GM23338 (cell line): Measurements from ENCODE around the gene AQP9. TPM values are rescaled to one million over a fixed set of nuclear protein-coding genes. Genes with fewer than 3 reads are reported as not detected.

ENCODE experiments used
- ATAC-seq: fragments of 200-7000 bp; cut with Tn5 transposase; 3 replicates; pipeline ENCODE4 v1.9.1; 2020
- DNase-seq: peaks from one replicate; pipeline ENCODE4 v3.0.0-alpha.2; 2015; ENCODE audit warnings: low spot score
- H2AFZ ChIP-seq: fragments of 200-600 bp; sonication (generic); 2 replicates; pipeline ENCODE4 v1.8.0; 2016; ENCODE audit warnings: antibody characterized with exemption, mild to moderate bottlenecking, moderate library complexity
- H3F3A ChIP-seq: fragments of 200-600 bp; sonication (generic); replicated peaks from 2 replicates; pipeline ENCODE4 v1.8.0; 2017; ENCODE audit warnings: antibody characterized with exemption, mixed run types, low read depth
- H3K27ac ChIP-seq: fragments of 200-600 bp; sonication (generic); 2 replicates; pipeline ENCODE4 v1.6.1; 2016; ENCODE audit warnings: low read depth
- H3K27me3 ChIP-seq: fragments of 200-600 bp; sonication (generic); 2 replicates; pipeline ENCODE4 v1.8.0; 2016; ENCODE audit warnings: mild to moderate bottlenecking, mixed run types, moderate library complexity; ENCODE audit not compliant: insufficient read depth
- H3K36me3 ChIP-seq: fragments of 200-600 bp; sonication (generic); 2 replicates; pipeline ENCODE4 v1.8.0; 2016; ENCODE audit warnings: mild to moderate bottlenecking; ENCODE audit not compliant: insufficient read depth
- H3K4me1 ChIP-seq: fragments of 200-600 bp; sonication (generic); 2 replicates; pipeline ENCODE4 v1.8.0; 2016; ENCODE audit warnings: mild to moderate bottlenecking, moderate library complexity; ENCODE audit not compliant: insufficient read depth
- H3K4me2 ChIP-seq: fragments of 200-600 bp; sonication (generic); 2 replicates; pipeline ENCODE4 v1.7.1; 2017; ENCODE audit warnings: mixed run types
- H3K4me3 ChIP-seq: fragments of 200-600 bp; sonication (generic); 2 replicates; pipeline ENCODE4 v1.6.1; 2016; ENCODE audit warnings: mixed run types
- H3K79me2 ChIP-seq: fragments of 200-600 bp; sonication (generic); replicated peaks from 2 replicates; pipeline ENCODE4 v1.8.0; 2017; ENCODE audit warnings: mild to moderate bottlenecking; ENCODE audit not compliant: insufficient read depth
- H3K9me2 ChIP-seq: fragments of 200-600 bp; sonication (generic); 2 replicates; pipeline ENCODE4 v1.8.0; 2017; ENCODE audit not compliant: insufficient read depth
- H4K20me1 ChIP-seq: fragments of 200-600 bp; sonication (generic); replicated peaks from 2 replicates; pipeline ENCODE4 v1.8.0; 2017; ENCODE audit warnings: mild to moderate bottlenecking; ENCODE audit not compliant: insufficient read depth
- H3K27ac Mint-ChIP-seq: 2 replicates; pipeline ENCODE4 v1.8.0; 2020; ENCODE audit warnings: inconsistent platforms, mild to moderate bottlenecking, moderate library complexity, mixed read lengths
- H3K27me3 Mint-ChIP-seq: 3 replicates; pipeline ENCODE4 v1.8.0; 2022; ENCODE audit warnings: low read depth, mild to moderate bottlenecking, moderate library complexity, mixed read lengths, inconsistent platforms; ENCODE audit not compliant: insufficient read depth, poor library complexity
- H3K36me3 Mint-ChIP-seq: 3 replicates; pipeline ENCODE4 v1.8.0; 2021; ENCODE audit warnings: low read depth, mild to moderate bottlenecking, inconsistent platforms, moderate library complexity, mixed read lengths
- H3K4me1 Mint-ChIP-seq: 3 replicates; pipeline ENCODE4 v1.8.0; 2020; ENCODE audit warnings: mild to moderate bottlenecking, inconsistent platforms, mixed read lengths
- H3K4me3 Mint-ChIP-seq: 3 replicates; pipeline ENCODE4 v1.8.0; 2021; ENCODE audit warnings: moderate library complexity, mild to moderate bottlenecking, inconsistent platforms, mixed read lengths
- H3K9me3 Mint-ChIP-seq: 3 replicates; pipeline ENCODE4 v1.8.0; 2020; ENCODE audit warnings: moderate library complexity, mild to moderate bottlenecking, inconsistent platforms, mixed read lengths
- CREB1 ChIP-seq: fragments of 250-450 bp; sonication (Bioruptor Pico); IDR thresholded peaks from 2 replicates; pipeline ENCODE4 v1.5.0; 2020; ENCODE audit warnings: low read depth, mild to moderate bottlenecking, moderate library complexity
- CTCF ChIP-seq, 2 experiments: fragments of 200-600 bp in 1 of 2; sonication (generic) in 1 of 2; conservative IDR thresholded peaks; 2 replicates each; pipeline versions ENCODE4 v1.5.1 to v1.6.1; 2016 to 2017; ENCODE audit warnings: antibody characterized with exemption in 2 of 2, low read depth in 2 of 2, mild to moderate bottlenecking in 2 of 2, moderate library complexity in 1 of 2
- ETS1 ChIP-seq: IDR thresholded peaks from 2 replicates; pipeline ENCODE4 v1.6.1; 2016; ENCODE audit warnings: antibody characterized with exemption
- EZH2 ChIP-seq: fragments of 200-600 bp; sonication (generic); IDR thresholded peaks from one replicate; pipeline ENCODE4 v1.8.0; 2017; ENCODE audit warnings: antibody characterized with exemption, mild to moderate bottlenecking, low read depth; ENCODE audit not compliant: unreplicated experiment
- EZH2phosphoT487 ChIP-seq: fragments of 200-600 bp; sonication (generic); IDR thresholded peaks from one replicate; pipeline ENCODE4 v1.8.1; 2018; ENCODE audit warnings: antibody characterized with exemption; ENCODE audit not compliant: unreplicated experiment
- JUNB ChIP-seq: IDR thresholded peaks from one replicate; pipeline ENCODE4 v1.6.1; 2016; ENCODE audit warnings: antibody characterized with exemption; ENCODE audit not compliant: unreplicated experiment
- NANOG ChIP-seq: IDR thresholded peaks from 2 replicates; pipeline ENCODE4 v1.6.1; 2016; ENCODE audit warnings: antibody characterized with exemption, borderline replicate concordance
- POLR2AphosphoS5 ChIP-seq: IDR thresholded peaks from 2 replicates; pipeline ENCODE4 v1.6.1; 2016; ENCODE audit warnings: antibody characterized with exemption, low read depth
- REST ChIP-seq: IDR thresholded peaks from one replicate; pipeline ENCODE4 v1.6.1; 2018; ENCODE audit warnings: antibody characterized with exemption; ENCODE audit not compliant: unreplicated experiment
- STAT1 ChIP-seq: IDR thresholded peaks from one replicate; pipeline ENCODE4 v1.6.1; 2016; ENCODE audit warnings: antibody characterized with exemption; ENCODE audit not compliant: unreplicated experiment
- ZNF114 ChIP-seq: fragments of 250-450 bp; sonication (Bioruptor Pico); IDR thresholded peaks from 2 replicates; pipeline ENCODE4 v1.5.0; 2020; ENCODE audit warnings: mild to moderate bottlenecking, moderate library complexity
- ZNF331 ChIP-seq: fragments of 250-450 bp; sonication (Bioruptor Pico); IDR thresholded peaks from 2 replicates; pipeline ENCODE4 v1.5.0; 2020; ENCODE audit warnings: low read depth, mild to moderate bottlenecking, moderate library complexity
- ZNF462 ChIP-seq: fragments of 250-450 bp; sonication (Bioruptor Pico); IDR thresholded peaks from 2 replicates; pipeline ENCODE4 v1.5.0; 2020; ENCODE audit warnings: mild to moderate bottlenecking, moderate library complexity
- polyA plus RNA-seq: library from polyadenylated mRNA; unstranded; fragments of >200 nt; fragmentation: Nextera tagmentation; extraction: Ambion mirVana; gene quantifications from 2 replicates; pipeline ENCODE4 v1.2.1, GENCODE V29; 2016
- total RNA-seq: library from RNA; depleted of rRNA; stranded (reverse); fragments of >200 nt; shearing (Covaris generic); gene quantifications from 2 replicates; pipeline ENCODE4 v1.2.3, GENCODE V29; 2014

The AQP9 gene
- total and polyA plus RNA-seq, 2 experiments from 2014 or later, result not detected

GRCh38 chr15:58169934-58170333 is 31.8 kb downstream of the AQP9 start:
- no peaks in the 10 kb centered on the region for H3K4me1 ChIP-seq
- ATAC-seq, result no peak
- H3F3A ChIP-seq, result no peaks in the 10 kb centered on the region
- no peaks in the 10 kb centered on the region for H3K9me3 Mint-ChIP-seq
- TF ChIP-seq NANOG (no peak), ZNF462 (no peak), CREB1 (CRISPR knock-in tag) (no peak), CTCF (conservative IDR thresholded peaks at IDR 0.05; ENCODE audit: low read depth in 2 of 2) (no peak), ZNF331 (CRISPR knock-in tag) (no peak), ZNF114 (CRISPR knock-in tag) (no peak), JUNB (no peak), STAT1 (no peak), EZH2phosphoT487 (no peak), ETS1 (no peak), REST (no peak), EZH2 (no peak), POLR2AphosphoS5 (no peak)
- H3K36me3 ChIP-seq, result no peaks in the 10 kb centered on the region
- no peaks in the 10 kb centered on the region for H3K27me3 ChIP-seq
- H2AFZ ChIP-seq, result no peak overlapping the region
- peaks cover 2% of the 10 kb centered on the region for H3K27me3 Mint-ChIP-seq
- no peak overlapping the region for H3K27ac ChIP-seq
- no peaks in the 10 kb centered on the region for H3K4me1 Mint-ChIP-seq
- H4K20me1 ChIP-seq, result no peaks in the 10 kb centered on the region; the same call in 1 of the 2 replicates
- H3K4me3 Mint-ChIP-seq, result no peak overlapping the region
- no peaks in the 10 kb centered on the region for H3K9me2 ChIP-seq
- no peak overlapping the region for H3K27ac Mint-ChIP-seq
- DNase-seq, result no peak
- H3K36me3 Mint-ChIP-seq, result no peaks in the 10 kb centered on the region
- H3K79me2 ChIP-seq, result no peaks in the 10 kb centered on the region
- no peak overlapping the region for H3K4me3 ChIP-seq
- no peak overlapping the region for H3K4me2 ChIP-seq
